Stimulated activated CD8-positive, alpha-beta memory T cell treated with anti-CD3 and anti-CD28 coated beads, Interleukin-12 subunit alpha, Interleukin-12 subunit beta, amount 100 ng/mL, for 24 hours (primary cell): ENCODE measurements around the gene ODC1.
"Not testable (repeated sequence)": the region's sequence is repeated elsewhere in the genome, so short reads cannot be mapped to it uniquely, and the experiment has no call there.

Experiments
- DNase-seq: peaks from one replicate; pipeline ENCODE4 v3.0.0-alpha.2; 2020; ENCODE audit errors: extremely low read depth

ODC1 gene

DNA sequence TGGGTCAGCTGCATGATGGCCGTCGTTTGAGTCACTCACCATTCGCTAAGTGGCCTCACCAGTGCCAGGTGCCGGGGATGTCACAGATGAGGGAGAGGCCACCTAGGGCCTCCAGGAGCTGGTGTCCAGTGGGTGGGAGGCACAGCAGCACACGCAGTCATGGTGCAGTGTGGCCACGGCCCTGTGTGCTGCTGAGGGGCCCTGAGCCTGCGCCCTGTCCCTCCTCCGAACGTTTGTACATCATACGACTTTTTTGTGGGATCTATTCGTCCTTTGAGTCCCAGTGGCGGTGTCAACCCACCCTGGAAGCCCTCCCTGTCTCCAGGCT, 30.1 kb upstream of the ODC1 start:
- no peak for DNase-seq

DNA sequence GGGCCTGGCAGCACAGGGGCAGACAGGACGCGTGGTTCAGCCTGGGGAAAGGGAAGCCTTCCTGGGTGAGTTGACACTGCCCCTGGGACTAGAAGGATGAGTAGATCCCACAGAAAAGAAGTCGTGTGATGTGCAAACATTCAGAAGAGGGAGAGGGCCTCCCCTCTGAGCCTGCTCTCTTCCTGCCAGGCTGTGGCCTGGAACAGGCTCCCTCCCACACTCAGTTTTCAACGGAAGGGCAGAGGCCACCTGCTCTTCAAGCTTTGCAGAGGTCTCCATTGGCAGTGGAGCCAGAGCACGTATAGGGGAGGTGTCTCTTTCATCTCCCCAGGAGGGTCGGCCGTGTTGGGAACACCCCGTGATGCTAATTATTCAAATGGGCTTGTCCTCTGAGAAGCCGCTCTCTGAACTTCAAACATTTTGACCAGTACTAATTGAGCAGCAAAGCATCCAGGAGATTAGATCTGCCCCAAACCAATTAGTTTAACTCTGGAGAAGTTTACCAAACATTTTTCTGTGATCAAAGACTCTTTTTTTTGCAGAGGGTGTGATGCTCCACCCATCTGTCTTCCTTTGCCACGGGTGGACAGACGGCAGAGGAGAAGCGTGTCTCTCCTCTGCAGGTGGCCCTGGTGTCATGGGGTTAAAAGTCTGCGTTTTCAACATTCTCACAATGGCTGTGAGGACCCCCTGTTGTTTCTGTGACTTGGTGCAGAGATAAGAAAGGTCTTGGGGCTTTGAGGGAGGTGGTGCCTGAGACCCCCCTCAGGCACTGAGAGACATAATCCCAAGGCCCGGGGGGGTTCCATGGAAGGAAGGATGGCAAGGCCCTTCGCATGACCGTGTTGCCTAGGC, 29.5 kb upstream of the ODC1 start:
- DNase-seq = no peak

DNA sequence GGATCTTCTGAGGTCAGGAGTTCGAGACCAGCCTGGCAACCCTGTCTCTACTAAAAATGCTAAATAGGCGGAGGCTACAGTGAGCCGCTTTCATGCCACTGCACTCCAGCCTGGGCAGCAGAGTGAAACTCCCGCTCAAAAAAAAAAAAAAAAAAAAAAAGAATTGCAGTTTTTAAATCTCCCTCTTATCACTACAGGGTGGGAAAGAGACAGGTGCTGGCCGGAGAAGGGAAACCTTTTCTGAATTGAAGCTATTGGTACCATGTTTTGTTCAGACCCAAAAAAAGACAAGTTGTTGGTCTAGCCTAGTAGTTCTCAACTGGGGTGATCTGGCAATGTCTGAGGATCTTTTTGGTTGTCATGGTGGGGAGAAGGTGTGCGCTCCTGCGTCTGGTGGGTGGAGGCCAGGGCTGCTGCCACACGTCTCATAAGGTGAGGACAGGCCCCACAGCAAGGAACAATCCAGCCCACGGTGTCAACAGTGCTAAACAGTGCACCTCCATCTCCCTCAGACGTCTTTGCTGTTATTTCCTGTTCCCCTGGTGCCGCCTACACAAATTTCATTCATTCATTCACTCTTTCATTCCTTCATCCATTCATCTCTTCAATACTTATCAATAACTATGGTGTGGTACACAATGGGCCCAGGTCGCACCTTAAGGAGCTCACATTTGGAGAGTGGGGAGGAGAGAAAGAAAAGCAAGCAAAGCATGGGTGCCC, 28.8 kb upstream of the ODC1 start:
- DNase-seq = no peak

DNA sequence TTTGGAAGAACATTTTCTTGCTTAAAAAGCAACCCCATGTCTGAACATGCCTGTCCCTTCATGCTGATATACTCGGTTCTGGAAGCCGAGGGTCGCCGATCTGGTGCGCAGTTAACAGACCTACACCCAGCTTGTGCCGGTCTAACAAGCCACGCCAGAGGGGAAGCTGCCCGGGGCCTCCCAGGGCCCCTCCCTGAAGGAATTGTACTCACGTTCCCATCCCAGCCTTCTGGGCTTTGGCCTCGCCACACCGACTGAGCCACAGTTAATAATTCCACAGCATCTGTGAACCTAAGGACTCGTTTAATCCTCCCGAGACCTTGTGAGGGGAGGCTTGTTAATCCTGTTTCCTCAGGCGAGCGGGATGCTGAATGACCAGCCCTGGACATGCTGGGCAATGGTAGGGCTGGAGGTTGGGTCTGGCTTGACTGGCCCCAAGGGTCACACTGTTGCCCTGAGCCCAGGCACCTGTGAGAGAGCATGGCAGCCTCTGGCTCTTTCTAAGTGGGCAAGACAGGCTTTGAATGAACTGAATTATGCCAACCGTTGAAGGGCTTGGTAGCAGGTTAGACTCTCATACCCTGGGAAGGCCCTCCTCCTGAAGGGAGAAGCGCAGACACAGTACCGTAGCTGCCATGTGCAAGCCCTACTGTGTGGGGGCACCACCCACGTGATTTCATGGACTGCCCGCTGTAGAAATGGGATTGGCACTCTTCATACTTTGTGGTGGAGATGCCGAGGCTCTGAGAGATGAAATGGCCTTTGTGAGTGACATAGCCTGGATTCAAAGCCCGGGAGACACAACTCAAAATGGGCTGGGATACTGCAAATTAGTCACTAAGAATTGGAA, 27.9 kb upstream of the ODC1 start:
- DNase-seq = no peak

DNA sequence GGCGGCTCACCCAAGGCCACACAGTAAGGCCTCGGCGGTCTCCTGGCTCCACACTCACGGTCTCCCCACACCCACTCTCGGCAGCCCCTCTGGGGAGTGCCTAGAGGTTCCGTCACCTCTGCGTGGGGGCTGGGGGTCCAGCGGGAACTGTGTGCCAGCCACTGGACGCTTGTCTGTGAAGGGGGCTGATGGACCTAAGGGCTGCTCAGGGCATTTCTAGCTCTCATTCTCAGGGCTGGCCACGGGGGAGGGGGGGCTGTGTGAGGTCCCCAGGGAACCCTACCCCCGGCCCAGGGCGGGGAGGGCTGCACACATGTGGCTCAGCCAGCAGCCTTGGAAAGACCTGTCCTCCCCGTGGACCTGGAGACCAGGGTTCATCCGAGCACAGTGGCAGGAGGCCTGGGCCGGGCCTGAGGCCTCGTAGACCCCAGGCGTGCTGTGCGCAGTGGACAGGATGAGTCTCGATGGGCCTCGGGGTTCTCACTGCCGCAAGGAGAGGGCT, 27.1 kb upstream of the ODC1 start:
- no peak for DNase-seq

DNA sequence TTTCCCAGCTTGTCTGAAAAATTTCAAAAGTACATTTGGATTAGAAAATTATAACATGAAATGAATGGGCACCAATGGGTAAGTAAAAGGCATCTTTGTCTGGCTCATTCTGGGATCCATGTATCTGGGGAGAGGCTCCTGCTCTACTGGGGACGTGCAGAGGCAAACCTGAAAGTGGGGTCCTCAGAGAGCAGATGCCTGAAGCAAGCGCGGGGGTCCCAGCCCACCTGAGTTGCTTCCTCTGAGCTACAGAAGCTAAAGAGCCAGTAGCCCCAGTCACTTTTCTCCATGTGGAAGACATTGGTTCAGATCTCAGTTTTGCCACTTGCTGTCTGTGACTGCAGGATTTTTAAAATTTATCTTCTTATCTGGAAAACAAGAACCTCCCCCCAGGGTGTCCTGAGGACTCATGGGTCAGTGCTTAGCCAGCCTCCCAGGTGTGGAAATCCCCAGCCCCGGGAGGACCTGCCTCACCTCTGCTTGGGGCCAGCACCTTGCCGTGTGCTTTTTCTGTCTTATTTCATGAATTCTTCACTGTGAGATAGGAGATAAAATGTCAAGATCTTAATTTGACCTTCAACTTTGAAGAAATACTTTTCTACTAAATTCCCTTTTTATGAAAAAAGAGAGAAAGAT, 25.1 kb upstream of the ODC1 start:
- no peak for DNase-seq

DNA sequence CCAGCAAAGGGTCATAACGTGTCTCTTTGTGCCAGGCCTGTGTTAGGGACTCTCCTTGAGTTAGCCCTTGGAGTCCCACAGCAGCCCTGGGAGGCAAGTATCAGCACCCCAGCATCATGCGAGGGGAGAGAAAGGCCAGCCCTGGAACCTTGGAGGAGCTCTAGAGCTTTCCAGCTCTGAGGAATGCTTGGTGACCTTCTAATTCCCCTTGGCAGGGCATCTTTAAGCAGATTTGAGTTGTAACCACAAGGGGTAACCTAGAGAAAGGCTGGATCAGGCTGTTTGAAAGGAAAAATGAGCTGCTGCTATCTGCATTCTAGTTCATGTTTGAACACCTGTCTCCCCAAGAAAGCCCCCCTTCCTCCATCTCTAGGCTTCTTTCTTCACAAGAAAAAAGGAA, 23.8 kb upstream of the ODC1 start:
- DNase-seq = no peak

DNA sequence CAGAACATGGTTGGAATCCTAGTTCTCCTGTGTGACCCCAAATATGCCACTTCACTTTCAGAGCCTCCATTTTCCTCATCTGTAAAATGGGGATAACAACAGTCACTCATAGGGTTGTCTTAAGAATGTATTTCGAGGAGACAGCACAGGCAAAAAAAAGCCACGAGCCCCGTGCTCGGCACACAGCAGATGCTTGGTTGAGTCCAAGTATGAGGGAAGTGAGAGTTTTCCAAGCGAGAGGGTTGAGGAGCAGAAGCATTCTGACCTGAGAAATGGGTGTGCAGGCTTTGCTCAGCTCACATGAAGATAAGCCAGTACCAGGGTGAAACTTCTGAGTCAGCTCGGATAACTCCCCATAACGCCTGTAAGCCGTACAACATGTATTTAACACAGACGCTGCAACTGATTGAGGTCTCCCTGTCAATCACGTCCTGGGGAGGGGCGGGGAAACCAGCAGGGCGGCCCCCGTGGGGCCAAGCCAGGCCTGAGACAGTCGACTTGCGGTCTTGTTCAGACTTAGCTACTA, 23.0 kb upstream of the ODC1 start:
- DNase-seq = no peak

DNA sequence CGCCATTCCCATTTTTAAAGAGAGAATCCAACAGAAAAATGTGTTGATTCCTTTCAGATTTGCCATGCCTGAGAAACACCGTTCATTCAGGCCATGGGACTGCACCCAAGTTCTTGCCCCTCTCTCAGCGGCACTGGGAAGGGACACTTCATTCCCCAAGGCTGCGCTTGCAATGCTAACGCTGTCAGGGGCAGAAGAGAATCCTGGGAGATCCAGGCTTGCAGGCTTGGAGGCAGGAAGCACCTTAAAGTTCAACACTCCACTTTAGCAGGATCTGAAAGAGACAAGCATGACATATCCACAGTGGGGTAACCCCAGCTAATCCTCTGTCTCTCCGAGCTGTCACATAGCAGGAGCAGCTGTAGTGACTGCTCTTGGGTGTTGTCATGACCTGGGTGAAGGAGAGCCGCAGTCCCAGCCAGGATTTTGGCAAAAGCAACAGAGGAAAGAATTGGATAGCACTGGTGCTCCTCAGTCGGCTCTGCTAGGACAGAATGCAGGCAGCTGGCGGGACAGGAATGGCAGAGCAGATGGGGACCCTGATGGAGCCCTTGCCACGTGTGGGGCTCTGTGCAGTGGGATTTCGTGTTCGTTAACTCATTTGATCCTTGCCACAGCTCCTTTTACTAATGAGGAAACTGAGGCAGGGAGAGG, 22.0 kb upstream of the ODC1 start:
- DNase-seq = no peak

DNA sequence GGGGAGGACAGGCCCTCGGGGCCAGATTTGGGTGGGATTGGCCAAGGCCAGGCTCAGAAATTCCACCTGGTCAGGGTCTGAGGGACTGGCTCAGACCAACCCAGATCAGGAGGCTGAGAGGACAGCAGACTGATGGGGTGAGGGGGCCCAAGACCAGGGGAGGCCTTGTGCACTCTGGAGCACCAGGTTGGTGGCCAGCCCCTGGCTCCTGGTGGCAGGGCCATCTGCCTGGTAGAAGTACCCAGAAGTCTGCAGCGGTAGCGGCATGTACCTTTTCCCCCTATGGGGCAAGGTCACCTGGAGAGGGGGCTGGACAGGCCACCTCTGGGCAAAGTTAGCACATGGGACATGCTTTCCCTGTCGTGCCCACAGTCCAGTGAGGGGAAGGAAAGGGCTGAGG, 21.2 kb upstream of the ODC1 start:
- DNase-seq = no peak

DNA sequence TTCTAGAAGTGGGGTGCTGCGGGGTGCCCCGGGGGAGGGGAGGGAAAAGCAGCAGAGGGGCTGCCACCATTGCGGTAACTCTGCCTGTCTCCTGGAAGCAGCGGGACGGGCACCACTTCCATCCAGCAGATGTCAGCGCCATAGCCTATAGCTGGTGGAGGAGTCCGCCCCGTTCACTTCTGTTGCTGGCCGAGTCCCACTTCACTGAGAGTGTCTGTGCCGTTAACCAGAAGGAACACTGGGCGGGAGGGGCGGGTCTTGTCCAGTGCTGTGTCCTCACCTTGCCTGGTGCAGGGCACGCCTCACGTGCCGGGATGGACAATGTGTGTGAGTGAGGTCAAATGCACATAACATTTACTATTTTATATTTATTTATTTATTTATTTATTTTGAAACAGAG, 19.3 kb upstream of the ODC1 start:
- DNase-seq = no peak

DNA sequence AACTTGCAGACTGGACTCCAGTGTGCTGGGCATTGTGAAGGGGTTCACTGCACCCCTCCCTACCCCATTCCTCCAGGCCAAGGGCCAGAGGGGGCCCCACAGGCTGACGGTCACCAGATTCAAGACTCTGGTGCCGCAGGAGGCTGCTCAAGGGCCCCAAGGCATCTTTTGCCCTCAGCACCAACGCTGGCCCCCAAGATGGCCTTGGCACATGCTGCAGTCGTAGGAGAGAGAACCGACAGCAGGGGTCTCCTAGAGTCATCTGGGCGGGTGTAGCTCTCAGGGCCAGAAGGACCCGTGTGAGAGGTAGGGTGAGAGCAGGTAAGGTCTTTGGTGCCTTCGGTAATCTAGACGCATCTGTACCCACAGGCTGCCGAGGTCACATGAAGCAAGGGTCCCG, 18.7 kb upstream of the ODC1 start:
- DNase-seq = no peak

DNA sequence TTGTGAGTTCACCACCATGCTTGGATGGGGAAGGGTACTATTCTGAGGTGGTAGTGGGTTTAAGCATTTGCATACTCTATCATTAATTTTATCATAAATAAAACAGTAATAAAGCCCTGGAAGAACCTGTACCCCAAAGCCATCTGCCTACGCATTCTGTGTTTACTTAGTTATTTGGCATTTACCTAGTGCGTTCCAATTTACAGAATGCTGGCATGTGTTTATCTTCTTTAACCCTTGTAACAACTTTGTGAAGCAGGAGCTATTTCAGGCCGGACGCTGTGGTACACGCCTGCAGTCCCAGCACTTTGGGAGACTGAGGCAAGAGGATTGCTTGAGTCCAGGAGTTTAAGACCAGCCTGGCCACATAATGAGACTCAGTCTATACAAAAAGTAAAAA, 17.8 kb upstream of the ODC1 start:
- DNase-seq = no peak

DNA sequence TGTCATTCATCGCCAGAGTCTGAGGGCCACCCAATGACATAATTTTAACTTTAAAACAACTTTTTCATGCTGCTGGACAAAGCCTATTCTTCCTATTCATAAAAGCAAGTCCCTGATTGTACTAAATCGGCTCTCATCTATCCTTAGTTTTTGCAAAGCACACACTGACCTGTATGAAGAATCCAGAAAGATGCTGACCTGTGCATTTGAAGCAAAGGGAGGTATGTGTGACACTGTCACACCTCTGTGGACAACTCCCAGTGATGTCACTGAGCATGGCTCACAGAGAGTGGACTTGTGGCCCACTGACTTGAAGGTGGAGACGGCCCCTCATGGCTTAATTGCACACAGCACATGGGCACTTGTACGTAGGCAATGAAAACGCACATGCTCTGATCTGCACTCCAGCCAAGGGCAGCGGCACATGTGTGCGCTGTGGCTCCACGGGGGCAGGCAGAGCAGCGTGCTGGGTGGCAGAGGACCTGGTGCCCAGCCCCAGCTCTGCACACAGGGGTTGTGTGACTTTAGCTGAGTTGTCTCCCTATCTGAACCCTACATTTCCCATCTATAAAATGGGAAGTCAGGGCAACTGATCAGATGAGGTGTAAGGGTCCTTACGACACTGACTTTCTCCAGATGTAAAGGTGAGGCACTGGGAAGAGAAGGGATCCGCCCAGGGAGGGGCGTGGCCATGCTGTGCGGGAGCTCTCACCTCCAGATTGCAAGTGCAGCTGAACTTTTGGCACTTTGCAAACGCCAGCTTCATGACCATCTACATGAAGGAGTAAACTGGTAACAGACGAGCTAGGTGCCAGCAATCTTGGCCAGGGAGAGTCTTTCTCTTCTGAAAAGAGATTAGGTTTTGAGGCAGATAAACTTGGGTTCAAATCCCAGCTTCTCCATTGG, 14.3 kb upstream of the ODC1 start:
- DNase-seq = no peak

DNA sequence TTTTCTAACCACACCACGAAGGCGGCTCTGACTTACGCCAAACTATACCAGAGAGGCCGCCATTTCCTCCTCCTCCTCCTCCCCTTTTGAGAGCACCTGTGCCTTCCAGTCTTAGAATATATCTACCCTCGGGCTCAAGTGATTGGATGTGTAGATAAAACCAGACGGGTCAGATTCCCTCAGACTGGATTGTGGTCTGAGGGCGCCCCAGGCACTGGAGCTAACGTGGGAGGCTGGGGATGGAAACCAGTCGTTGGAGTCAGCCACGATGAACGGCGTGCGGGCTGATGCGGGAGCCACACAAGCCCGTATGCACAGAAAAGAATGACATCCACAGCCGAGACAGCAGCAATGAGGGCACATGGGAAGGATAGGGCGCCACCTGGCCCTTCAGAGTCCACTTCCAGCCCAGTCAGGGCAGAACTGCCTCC, 12.3 kb upstream of the ODC1 start:
- no peak for DNase-seq

DNA sequence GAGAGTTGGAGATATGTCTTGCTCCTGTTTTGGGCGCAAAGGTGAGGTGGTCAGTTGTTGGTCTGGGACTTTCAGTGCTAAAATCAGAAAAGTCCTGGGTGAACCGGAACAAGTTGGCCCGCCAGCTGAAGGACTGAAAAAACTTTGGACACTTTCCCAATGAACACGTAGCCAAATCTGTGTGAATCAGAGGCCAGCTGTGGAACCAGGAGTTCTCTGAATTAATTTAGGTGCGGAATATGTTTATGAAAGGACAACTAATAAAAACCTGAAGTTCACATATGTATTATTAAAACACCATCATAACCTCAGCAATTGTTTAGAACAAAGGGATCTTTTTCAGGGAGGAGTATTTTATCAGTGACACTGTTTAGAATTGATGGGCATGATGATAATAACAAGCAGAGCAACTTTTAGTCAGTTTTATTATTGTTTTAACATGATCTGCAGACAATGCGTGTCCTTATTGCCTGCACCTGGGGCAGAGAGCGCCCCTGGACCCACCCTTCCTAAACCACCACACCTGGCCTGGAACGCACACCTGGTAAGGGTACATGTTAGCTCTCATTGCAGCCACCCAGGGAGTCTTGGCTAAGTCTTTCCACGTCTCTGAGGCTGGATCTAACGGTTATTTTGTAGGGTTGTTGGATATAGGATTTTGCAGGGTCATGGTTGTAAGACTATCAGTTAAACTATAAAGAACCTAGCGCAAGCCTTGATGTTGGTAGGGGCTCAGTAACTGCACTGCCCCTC, 9.9 kb upstream of the ODC1 start:
- DNase-seq = no peak

DNA sequence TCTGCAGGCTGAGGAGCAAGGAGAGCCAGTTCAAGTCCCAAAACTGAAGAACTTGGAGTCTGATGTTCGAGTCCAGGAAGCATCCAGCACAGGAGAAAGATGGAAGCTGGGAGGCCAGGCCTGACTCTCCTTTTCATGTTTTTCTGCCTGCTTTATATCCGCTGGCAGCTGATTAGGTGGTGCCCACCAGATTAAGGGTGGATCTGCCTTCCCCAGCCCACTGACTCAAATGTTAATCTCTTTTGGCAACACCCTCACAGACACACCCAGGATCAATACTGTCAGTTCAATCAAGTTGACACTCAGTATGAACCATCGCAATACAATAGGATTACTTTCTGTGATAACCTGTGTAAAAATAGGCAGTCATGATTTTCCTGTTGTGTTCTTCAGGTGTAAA, 9.1 kb upstream of the ODC1 start:
- not testable (repeated sequence) for DNase-seq

DNA sequence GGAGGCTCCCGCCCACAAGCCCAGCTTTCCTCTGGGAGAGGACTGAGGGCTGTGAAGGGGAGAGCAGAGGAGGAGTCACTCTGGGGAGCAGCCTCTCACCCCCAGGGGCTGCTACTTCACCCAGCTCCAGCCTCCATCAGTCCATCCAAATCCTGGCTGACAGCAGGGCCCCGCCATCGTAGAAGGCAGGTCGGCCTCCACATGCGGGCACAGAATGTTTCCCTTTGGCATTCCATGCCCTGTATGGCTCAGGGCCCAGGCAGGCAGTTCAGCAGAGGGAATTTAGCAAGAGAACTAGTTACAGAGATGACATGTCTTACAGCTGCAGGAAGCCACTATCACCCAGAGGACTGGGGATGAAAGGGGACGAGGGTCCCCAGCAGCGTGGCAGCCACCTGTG, 6.4 kb upstream of the ODC1 start:
- DNase-seq = no peak

DNA sequence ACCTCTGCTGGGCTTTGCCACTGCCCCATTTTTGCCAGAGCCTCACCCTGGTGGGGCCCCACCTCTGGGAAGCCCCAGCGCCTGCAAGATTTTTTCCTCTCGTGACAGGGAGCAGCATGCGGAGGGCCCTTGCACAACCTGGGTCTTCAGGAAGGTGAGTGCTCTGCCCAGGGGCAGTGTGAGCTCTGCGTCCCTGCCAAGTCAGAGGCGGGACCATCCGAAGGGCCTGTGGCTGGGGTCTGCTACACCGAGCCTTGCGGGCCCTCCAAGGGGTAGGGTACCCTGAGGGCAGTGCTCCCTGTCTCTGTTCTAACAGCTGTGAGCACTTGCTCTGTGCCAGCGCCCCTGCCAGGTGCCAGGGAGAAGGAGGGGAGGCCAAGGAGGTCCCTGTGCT, 5.8 kb upstream of the ODC1 start:
- no peak for DNase-seq
